Esophagus muscularis mucosa (tissue), 3 donors: Measurements from ENCODE around the gene SMYD4.

ENCODE experiments used
- POLR2AphosphoS5 ChIP-seq, 2 donors: sonication (generic); formaldehyde crosslinking; IDR thresholded peaks; one replicate each; pipeline ENCODE4 v1.6.1; 2017; ENCODE audit warnings: antibody characterized with exemption in 2 of 2
- TF ChIP-seq, protein P1 (sequence below), 3 experiments: fragments of 200-600 bp in 2 of 3; fragments of 450-650 bp in 1 of 3; sonication (generic) in 2 of 3; IDR thresholded peaks; one replicate each; pipeline ENCODE4 v1.5.1; 2017 to 2019; ENCODE audit warnings: antibody characterized with exemption in 3 of 3, mild to moderate bottlenecking in 2 of 3, moderate library complexity in 1 of 3

DNA sequence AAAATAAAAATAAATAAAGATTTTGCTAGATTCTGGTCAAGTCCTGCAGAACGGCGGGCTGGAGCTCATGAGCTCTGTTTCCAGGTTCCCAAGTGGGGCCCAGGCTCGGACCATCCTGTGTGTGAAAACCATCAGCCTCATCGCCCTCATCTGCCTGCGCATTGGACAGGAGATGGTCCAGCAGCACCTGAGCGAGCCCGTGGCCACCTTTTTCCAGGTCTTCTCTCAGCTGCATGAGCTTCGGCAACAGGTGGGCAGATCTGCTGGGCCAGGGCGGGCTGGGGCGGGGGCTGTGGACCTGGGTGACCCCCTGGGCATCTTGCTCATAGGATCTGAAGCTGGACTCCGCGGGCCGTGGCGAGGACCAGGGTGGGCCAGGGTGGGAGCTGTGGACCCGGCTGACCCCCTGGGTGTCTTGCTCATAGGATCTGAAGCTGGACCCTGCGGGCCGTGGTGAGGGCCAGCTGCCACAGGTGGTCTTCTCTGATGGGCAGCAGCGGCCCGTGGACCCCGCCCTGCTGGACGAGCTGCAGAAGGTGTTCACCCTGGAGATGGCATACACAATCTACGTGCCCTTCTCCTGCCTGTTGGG, 97.4 kb downstream of the SMYD4 start:
- no peak for TF ChIP-seq POLR2AphosphoS5 (IDR thresholded peaks at IDR 0.05)
- TF ChIP-seq, protein P1, sequence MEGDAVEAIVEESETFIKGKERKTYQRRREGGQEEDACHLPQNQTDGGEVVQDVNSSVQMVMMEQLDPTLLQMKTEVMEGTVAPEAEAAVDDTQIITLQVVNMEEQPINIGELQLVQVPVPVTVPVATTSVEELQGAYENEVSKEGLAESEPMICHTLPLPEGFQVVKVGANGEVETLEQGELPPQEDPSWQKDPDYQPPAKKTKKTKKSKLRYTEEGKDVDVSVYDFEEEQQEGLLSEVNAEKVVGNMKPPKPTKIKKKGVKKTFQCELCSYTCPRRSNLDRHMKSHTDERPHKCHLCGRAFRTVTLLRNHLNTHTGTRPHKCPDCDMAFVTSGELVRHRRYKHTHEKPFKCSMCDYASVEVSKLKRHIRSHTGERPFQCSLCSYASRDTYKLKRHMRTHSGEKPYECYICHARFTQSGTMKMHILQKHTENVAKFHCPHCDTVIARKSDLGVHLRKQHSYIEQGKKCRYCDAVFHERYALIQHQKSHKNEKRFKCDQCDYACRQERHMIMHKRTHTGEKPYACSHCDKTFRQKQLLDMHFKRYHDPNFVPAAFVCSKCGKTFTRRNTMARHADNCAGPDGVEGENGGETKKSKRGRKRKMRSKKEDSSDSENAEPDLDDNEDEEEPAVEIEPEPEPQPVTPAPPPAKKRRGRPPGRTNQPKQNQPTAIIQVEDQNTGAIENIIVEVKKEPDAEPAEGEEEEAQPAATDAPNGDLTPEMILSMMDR (IDR thresholded peaks at IDR 0.05): no peak
